Measurements from ENCODE around the gene SMAD7. TPM values are rescaled to one million over a fixed set of nuclear protein-coding genes. Genes with fewer than 3 reads are reported as not detected.

Gene SMAD7
- total RNA-seq, 1 donor from 2014 or later, result 17.7 TPM

GRCh38 chr18:48934415-48934722 lies 16.4 kb downstream of the SMAD7 start:
- intact Hi-C loops (cut with micrococcal nuclease), result no loop called here

- intact Hi-C loops (cut with micrococcal nuclease), result no loop called here
Observed at GRCh38 chr18:48933578-48934414, 17.0 kb downstream of the SMAD7 start.

GRCh38 chr18:48932822-48933510 lies 17.8 kb downstream of the SMAD7 start:
- intact Hi-C loops (cut with micrococcal nuclease), result loop anchor here (1.0 kb wide), 2 partner anchors 8 to 16 kb away; no protein-coding TSS in a partner anchor

- intact Hi-C loops (cut with micrococcal nuclease), result loop anchor here (1.0 kb wide), 2 partner anchors 9 to 17 kb away; no protein-coding TSS in a partner anchor
Observed at GRCh38 chr18:48932462-48932818, 18.3 kb downstream of the SMAD7 start.

- intact Hi-C loops (cut with micrococcal nuclease), result loop anchor here (1.0 kb wide), 2 partner anchors 9 to 17 kb away; no protein-coding TSS in a partner anchor
Observed at GRCh38 chr18:48931680-48932461, 18.9 kb downstream of the SMAD7 start.

- intact Hi-C loops (cut with micrococcal nuclease), result no loop called here
Observed at GRCh38 chr18:48930926-48931325, 19.8 kb downstream of the SMAD7 start.

GRCh38 chr18:48929941-48930713 lies 20.6 kb downstream of the SMAD7 start:
- intact Hi-C loops (cut with micrococcal nuclease), result no loop called here

GRCh38 chr18:48929212-48929612 lies 21.6 kb downstream of the SMAD7 start:
- intact Hi-C loops (cut with micrococcal nuclease), result no loop called here

- intact Hi-C loops (cut with micrococcal nuclease), result no loop called here
Observed at GRCh38 chr18:48928787-48929186, 22.0 kb downstream of the SMAD7 start.

- intact Hi-C loops (cut with micrococcal nuclease), result no loop called here
Observed at GRCh38 chr18:48927286-48928080, 23.3 kb downstream of the SMAD7 start.

- intact Hi-C loops (cut with micrococcal nuclease), result no loop called here
Observed at GRCh38 chr18:48926420-48926857, 24.3 kb downstream of the SMAD7 start.

GRCh38 chr18:48925491-48925780 lies 25.3 kb downstream of the SMAD7 start:
- intact Hi-C loops (cut with micrococcal nuclease), result no loop called here

GRCh38 chr18:48924630-48925490 lies 25.9 kb downstream of the SMAD7 start:
- intact Hi-C loops (cut with micrococcal nuclease), result no loop called here

GRCh38 chr18:48923746-48924629 lies 26.8 kb downstream of the SMAD7 start:
- intact Hi-C loops (cut with micrococcal nuclease), result no loop called here

- intact Hi-C loops (cut with micrococcal nuclease), result no loop called here
Observed at GRCh38 chr18:48922801-48923730, 27.7 kb downstream of the SMAD7 start.

GRCh38 chr18:48922226-48922800 lies 28.5 kb downstream of the SMAD7 start:
- intact Hi-C loops (cut with micrococcal nuclease), result no loop called here

Measured in T-helper 2 cell treated with Interferon-gamma antibody and Interleukin-4, amounts not matched to agents 100 ng/mL and 5 ng/mL, for 36 hours (primary cell).